Measurements from ENCODE around the gene PROX1.

PROX1 gene

DNA sequence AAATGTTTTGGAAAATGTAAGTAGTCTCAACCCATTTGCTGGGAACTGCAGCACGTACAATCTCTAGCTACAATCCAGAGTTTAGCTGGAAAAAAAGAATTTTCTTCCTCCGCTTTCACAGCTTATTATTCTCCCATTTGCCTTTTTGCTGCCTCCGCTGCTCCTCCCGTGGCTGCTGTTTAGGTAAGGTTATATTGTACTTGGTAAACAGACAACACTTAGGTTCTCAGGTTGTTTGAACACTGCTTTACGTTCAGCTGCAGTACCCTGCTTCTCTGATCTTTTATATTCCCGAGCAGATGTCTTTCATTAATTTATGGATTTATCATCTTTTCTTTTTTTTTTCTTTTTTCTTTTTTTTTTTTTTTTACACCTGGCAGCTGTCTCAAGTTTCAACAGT lies 14.3 kb downstream of the PROX1 start:
- no peak for DNase-seq

DNA sequence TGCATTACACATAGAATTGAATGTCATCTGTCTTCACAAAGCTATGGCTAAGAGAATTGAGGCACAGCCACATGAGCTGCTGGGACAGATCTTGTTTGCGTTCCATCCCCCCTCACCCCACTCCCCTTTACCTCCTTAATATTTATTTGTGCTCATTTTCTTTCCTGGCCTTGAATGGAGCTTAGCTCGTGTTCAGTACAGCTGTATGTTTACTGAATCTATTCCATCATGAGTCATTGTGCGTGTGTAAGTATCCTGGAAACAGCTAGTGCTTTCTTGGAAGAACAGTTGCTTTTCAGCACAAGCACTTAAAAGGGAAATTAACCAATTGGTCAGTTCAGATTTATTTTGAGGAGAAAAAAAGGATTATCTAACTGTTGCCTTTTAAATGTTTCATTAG lies 14.7 kb downstream of the PROX1 start:
- DNase-seq = no peak

DNA sequence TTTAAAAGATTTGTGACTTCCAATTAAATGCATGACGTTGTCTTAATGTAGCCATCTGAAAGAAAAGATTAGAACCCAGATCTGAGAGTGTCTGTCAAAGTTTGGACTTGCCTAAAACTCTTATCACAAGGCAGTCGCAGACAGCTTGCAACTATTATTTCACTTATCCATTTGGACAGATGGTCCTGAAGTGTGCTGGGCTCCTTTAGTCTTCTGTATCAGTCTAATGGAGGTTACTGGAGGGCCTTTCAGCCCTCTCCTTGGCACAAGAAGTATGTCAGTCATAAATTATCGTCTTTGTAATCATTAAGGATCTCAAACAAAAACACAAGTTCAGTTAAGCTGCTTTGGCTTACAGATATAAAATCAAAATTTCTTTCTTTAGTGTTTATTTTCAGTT lies 15.5 kb downstream of the PROX1 start:
- no peak for DNase-seq

DNA sequence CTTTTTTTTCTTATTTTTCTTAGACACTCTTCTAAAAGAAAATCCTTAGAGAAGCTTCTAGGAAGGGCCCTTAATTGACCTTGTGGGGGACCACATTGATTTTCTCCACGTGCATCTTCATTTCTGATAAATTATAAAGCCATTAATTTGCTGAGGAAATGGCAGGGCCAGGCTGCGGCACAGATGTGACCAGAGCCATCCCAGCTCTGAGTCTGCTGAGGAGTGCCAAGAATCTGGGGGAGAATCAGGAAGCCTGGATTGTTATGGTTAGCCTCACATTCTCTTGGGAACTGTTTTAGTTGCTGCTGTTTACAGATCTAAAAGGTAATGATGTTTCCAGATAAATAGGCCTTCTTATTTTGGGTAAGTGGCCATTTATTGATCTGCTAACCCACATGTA lies 16.2 kb downstream of the PROX1 start:
- DNase-seq = no peak

DNA sequence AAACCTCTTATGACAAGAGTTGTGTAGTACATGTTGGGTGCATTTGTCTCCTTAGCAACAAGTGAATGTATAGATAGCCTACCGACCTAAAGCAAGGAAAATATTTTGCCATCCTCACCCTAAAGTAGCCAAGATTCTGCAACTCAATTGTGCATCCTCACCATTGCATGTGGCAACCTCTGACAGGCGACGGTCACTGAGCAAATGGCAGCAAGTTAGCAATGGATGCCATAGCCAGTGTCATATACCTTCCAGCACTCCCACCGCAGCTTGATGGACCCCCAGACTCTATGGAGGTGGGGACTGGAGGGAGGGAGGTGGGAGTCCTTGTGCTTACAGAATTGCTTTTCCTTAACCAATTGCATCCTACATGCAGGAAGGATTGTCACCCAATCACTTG lies 17.0 kb downstream of the PROX1 start:
- DNase-seq = no peak

DNA sequence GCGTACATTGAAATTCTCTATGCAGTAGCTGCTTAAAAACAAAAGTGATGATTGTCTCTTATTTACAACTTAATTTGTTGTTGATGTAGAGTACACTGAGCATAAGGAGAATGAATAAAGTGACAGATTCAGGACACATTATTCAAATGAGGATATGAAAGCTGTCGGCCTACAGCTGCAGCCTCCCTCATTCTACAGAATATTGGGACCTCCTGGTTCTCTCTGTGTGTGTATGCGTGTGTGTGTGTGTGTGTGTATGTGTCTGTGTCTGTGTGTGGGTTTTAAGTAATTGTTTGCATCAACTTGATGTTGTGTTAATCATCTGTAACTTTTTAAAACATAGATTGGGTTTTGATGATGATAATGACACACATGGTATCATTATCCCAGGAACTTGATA lies 17.9 kb downstream of the PROX1 start:
- DNase-seq = no peak

DNA sequence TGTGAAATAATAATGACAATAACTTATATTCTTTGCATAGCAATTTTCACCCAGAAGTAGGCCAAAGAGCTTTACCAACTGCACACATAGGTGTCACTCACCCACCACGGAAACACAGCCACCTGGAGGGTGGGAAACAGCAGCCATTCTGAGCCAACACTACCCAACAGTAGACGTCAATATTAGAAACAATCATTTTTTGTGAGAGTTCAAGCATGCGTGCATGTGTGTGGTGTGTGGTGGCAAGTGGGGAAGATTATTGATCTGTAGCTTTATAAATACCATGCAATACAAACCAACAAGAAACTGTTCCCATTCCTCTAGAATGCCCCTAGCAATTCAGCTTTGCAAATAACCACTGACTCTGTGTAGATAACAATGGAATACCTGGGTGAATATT lies 19.1 kb downstream of the PROX1 start:
- DNase-seq = no peak

DNA sequence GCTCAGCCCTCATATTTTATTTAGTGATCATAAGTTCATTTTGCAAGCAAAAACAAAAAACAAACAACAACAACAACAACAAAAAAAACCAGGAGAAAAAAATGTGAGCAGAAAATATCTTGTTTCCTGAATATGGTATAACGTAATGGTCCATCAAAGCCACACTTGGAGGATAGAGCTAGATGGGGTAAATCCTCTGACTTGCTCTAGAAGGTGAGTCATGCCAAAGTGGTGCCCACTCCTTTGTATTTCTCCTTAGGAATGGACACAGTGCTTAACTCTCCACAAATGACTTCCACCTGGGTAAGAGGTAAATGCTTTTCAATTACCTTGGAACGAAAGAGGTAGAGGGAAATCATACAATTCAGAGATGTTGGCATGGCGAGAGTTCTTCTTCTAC lies 20.6 kb downstream of the PROX1 start:
- DNase-seq = no peak

DNA sequence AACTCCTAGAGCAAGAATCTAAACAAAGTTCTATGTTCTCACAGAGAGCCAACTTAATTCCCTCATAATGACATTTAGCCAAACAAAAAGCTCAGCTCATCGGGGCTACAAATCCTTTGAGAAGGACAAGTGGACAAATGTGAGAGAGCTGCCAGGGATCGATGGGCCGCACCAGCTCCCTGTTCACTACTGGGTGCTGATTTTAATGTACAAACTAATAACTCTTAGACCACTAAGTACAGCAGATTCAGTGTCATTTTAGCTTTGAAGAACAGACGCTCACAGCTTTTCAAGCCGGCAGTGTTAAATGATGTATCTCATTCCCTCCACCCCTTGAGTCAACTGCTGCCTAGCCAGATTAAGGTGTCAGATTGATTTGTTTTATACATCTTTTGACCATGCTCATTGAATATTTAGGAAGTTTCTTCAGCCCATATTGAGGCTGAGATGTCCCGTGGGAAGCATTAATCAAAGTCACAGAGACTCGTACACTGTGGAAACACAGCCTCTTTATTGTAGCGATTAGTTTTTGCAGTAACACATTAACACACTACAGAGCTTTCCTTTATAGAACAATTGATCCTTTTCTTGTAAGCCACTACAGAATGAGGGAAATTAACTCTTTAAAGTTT lies 21.1 kb downstream of the PROX1 start:
- no peak for DNase-seq

DNA sequence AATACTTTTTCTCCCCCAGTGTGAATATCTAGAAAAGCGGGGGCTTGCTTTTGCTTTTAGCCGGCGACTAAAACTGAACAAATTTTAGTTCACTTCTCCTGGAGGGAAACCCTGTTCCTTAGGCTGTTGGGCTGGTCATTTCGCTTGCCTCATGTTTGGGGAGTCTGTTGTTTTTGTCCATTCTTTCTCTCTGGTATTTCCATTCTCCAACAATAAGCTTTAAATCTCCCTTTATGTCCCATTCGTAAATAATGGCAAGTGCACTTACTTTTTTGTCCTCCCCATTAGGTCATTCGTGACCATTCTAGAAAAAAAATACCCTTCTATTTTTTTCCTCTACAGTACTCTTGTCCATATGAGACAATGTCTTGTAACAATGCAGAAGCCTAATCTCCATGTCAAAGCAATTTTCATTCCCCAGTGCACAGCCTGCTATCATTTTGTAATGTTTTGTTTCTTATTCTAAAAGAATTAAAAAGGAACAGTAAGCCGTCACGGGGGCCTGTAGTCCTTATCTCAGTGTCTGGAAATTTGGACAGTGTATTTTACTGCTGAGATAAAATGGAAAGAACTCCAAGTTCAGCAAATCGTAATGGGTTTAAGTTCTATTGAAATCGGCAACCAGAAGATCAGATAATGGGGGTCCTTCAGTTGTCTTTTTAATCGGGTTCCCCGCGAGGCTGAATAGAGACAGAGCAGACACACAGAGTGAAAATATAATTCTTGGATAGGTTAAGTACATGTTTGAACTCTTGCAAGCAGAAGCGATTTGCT lies 21.8 kb downstream of the PROX1 start:
- no peak for DNase-seq

DNA sequence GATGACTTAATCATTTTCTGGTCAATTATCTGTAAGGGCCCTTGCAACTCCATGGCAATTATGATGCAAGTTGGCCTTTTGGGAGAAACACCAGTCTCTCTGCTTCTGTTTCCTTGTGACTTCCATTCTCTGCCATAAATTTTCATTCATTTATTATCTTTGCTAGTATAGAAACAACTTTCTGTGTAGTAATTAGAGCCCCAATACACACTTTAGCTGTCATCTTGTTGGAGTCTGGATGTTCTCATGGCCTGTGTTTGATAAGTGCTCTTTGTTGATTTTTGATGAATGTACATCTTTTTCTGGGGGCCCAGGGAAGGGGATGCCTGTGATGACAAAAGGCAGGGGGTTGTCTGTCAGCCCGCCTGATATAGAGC lies 22.4 kb downstream of the PROX1 start:
- DNase-seq = no peak

DNA sequence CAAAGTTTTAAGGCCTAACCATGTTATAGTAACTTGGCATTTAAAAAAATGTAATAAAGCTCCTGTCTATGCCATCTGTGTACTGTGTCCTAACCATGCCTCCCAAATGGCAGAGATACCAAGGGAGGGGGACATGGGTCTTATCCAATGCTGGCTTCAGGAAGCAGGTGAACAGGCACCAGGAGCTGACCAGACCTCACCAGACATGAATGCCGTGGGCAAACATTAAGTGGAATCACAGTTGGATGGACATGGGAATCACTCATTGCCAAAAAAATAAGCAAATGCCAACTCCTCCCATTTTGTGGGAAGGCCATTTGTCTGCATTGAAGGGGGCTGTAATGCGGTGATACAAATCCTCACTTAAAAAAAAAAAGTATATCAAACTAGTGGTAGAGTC lies 22.9 kb downstream of the PROX1 start:
- no peak for DNase-seq

DNA sequence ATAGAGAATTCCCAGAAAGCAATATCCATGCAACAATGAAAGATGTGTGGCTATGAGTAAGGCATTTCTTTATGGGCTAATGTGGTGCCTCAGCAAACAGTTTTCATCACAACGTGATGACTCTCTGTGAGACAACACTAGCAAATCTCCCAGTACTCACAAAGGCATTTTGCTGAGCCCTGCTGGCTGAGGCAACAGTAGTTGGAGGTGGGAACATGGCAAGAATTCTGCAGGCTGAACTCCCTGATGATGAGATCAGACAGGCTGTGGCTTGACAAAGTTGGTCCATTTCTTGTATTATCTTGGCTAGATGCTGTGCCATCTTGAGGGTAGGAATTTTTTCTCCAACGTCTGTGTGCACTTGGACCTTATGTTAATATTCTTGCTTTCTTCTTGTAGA lies 24.6 kb downstream of the PROX1 start:
- no peak for DNase-seq

DNA sequence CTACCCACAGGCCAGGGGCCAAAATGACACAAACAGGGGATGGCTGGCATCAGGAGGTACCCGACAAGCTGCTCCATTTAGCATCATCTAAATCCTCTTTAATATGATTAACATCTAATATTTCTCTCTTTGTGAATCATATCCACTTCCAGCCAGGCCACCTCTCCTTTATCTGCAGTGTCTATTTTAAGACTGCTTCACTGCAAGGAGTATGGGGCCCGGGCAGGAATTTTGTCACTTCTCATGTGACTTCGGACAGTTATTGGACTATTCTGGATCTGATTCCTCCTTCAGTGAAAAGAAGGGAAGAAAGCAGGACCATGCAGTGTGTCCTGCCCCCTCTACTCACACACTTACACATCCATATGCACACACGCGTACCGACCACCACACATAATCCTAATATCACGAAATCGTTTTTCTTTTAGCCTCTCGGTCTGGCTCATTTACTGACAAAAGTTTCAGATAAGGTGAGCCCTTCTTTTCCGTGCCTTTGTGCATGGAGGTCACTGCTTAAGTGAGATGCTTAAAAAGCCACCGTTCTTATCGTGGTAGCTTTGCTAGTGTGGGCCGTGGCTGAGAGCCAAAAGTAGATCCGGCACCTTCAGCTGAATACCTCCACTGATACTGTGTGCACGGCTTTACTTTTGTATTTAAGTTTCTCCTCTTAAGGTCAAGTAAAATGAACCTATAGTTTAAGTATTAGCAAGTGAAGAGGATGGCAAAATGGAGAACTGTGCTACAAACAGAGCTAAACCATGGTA lies 26.0 kb downstream of the PROX1 start:
- no peak for DNase-seq

DNA sequence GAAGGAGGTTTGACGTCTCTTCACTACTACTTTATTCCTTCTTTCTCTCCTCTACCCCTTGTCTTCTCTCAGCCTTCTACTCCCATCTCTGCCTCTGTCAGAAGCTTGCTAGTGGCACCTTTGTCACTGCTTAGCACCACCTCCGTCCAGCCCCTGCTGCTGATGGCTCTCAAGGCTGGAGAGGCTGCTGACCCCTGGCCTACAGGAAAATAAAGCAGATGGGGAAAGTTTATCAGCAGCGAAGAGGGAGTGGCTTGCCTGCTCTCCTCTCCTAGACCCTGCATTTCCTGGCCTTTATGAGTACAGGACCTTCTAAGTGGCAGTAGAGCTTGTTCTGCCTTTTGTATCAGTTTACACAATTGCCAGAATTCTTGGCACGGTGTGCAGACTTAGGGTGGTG lies 27.0 kb downstream of the PROX1 start:
- DNase-seq = no peak

DNA sequence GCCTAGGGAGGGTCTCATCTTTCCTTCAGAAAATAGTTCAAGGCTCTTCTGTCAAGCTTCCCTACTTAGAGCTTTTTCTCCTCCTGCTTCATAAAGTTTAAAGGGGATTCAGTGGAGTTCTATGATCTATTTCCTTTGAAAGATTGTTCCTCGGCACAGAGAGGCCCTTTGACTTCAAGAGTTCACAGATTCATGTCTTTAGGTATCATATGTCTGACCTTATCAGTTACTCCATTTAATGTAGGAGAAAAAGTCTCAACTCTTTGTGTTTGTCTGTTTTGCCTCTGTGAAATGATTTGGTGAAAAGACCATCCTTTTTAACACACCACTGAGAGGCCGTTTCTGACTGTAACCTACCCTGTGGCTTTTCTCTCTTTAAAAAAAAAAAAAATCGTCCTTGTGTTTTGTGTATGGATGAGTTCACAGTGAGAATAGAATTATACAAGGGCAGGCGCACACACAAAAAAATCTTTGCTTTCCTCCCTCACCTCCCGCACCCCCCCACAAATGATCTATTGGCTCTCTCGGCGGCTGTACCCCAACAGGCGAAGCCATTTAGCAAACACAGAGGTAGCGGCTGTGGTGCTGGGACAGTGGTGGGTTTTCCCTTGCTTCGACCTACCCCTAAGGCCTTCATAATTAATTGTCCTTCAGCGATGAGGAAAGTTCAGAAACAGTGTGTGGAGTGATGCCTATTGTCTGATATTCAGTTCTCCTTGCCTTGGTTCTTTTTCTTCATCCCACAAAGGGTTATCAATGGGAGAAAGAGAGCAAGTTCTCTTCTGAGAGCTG lies 29.6 kb downstream of the PROX1 start:
- no peak for DNase-seq

DNA sequence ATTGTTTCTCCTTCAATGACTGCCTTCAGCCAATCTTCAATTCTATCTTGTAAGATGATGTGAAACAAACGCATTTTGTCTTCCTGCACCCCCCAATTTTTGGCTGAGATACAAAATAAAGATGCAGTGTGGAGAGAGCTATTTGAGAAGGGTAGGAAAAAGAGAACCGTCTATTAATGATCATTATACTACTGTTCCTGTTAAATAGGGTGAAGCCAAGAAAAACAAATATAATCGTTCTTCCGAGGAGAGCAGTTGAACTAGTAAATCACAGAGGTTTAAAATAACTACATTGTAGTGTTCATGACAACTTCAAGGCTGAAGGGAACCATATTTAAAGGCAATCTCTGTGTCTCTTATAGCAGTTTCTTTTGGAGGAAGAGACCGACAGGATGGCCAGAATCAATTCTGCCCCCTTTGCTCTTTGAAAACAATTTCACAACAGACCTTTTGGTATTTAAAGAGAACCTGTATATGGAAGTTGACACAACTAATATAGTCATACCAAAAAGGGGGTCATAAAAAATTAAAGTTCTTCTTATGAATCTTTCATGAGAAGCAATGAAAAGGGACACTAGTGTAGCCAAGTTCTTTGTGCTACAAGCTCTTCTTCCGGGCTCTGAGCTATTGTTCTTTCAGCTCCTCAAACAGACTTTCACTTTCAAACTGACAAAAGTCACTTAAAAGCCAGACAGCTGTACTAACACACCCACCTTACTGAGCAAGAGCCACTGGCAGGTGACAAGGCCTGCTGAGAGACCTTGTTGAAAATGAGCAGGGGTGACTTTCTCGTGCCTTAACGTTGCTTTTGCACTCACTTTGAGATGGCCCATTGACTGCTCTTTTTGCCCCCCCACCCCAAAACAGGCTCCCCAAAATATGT lies 30.9 kb downstream of the PROX1 start:
- no peak for DNase-seq

DNA sequence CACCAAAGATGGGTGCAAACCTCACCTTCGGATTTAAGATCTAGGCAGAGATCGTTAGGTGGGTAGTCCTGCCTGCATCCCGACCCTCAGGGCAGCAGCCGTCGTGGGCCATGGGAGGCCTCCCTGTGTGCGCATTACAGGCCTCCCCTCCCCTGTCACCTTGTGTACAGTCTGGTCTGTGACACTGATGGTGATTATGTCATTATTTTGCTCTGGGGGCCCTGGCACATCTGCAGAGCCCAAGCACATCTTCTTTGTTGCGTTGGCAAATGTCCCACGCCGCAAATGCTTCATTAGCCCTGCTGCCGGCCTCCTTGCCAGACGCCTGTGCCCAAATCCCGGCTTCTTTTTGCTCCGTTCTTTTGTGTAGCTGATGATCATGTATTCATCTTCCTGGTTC lies 31.7 kb downstream of the PROX1 start:
- DNase-seq = no peak

DNA sequence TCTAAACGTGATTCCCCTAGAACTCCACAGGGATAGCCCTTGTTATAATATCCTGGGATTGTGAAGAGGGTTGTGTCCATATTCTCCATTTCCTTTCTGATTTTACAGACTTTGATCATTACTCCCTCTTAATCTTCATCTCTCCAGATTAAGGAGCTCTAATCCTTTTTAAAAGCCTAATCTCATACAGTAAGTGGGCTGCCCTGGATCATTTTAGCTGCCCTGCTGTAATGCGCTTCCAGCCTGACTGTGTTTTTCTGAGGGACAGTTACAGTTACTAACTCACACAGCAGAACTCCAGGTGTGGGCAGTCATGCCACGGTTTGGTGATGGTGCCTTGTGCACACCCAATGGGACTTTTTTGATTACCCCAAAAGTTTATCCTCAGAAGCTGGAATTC lies 33.5 kb downstream of the PROX1 start:
- DNase-seq = no peak

DNA sequence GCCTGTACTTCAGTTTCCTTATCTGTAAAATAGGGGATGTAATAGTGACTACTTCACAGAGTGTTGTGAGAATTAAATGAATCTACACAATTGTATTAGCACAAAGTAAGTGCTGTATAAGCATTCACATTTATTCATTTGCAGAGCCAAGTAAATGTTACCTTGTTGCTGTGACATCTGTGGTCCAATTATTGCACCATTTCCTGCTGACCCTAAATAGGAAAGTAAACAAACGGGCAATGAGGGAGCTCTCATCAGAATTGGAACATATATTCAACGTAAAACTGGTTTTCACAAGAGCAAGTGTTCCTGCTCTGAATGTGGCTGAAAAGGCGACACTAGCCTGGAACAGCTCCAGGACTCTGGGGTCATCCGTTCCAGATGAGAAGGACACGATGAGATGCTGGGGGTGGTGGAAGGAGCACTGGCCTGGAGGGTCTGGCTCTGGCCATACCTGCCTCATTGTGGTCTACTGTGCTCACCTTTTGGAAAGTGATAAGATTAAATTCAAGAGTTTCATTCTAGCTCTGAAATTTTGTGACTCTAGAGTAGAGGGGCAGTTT lies 34.5 kb downstream of the PROX1 start:
- DNase-seq = no peak

DNA sequence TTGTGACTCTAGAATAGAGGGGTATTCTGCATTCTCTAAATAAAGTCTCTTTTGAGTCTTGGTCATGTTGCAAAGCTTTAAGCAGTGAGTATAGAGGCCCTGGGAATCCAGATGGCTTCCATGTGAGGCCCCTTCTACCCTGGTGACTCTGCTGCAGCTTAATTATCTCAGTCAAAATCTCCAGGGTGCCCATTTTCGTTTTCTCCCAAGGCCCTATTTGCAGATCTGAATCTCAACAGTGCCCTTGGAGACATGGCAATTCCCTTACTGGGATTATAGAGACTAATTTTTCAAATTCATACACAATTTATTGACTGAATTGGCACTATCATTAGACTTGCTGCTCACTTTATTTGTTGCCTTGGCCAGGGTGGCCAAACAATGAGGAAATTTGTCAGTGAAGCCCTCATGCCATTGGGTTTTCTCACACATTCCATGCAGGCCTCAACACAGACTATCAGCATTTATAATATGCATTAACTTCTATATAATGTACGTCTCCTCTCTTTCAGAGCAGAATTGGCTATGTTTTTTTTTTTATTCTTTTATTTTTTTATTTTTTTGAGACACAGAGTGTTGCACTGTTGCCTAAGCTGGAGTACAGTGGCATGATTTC lies 35.1 kb downstream of the PROX1 start:
- no peak for DNase-seq

DNA sequence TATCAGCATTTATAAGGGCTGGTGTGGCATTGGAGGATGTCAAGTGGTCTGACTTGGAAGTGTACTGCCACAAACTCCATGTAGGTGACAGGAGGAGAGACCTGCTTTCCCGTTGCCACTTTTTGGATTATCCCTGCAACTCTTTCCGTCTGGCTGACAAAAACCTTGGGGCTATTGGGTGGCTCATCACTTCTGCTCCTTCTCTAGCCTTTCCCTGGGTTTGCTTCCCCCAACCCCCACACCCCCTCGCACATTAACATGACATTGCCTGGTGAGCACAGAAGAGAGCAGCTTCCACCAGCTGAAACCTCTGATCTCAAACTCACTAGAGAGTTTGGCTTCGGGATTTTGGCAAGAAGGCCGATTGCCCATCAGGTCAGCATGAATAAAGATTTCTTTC lies 39.2 kb downstream of the PROX1 start:
- no peak for DNase-seq
